Panc1 (cell line): ENCODE measurements around the gene CCDC28A. TPM values are rescaled to one million over a fixed set of nuclear protein-coding genes. Genes with fewer than 3 reads are reported as not detected.

ENCODE experiments used
- ATAC-seq: fragments of 200-7000 bp; cut with Tn5 transposase; 2 replicates; pipeline ENCODE4 v1.9.1; 2020; ENCODE audit warnings: mild to moderate bottlenecking, moderate library complexity
- BruUV-seq: library from RNA; stranded (reverse); fragments of 400-500 nt; replicated peaks from 2 replicates; lab custom pipeline; 2021; lab: Mats Ljungman, UMichigan
- CTCF ChIA-PET: fragments of 300-600 bp; sonication (Branson Sonifier 250); formaldehyde crosslinking; loops from one replicate; lab custom pipeline; 2022; ENCODE audit warnings: antibody characterized with exemption; lab: Charles Lee
- POLR2A ChIA-PET: fragments of 300-600 bp; sonication (Branson Sonifier 250); formaldehyde crosslinking; loops from one replicate; lab custom pipeline; 2022; ENCODE audit warnings: antibody characterized with exemption; lab: Charles Lee
- DNase-seq: peaks from one replicate; pipeline ENCODE4 v3.0.0-alpha.2; 2010; ENCODE audit warnings: low read depth, low spot score
- H3K27ac ChIP-seq: 2 replicates; pipeline ENCODE4 v1.5.1; 2011; ENCODE audit warnings: mild to moderate bottlenecking, low read length, inconsistent platforms
- H3K27me3 ChIP-seq: fragments of 200-500 bp; sonication (Bioruptor generic); 2 replicates; pipeline ENCODE4 v1.6.0; 2014; ENCODE audit warnings: low read length, inconsistent platforms; ENCODE audit not compliant: control insufficient read depth, insufficient read depth
- H3K36me3 ChIP-seq: fragments of 200-500 bp; sonication (Bioruptor generic); 2 replicates; pipeline ENCODE4 v1.5.1; 2014; ENCODE audit warnings: inconsistent platforms, mild to moderate bottlenecking, low read length, moderate library complexity; ENCODE audit not compliant: control insufficient read depth, insufficient read depth
- H3K4me1 ChIP-seq: 2 replicates; pipeline ENCODE4 v1.5.1; 2011; ENCODE audit warnings: inconsistent platforms, mild to moderate bottlenecking, low read length, moderate library complexity; ENCODE audit not compliant: control insufficient read depth, insufficient read depth
- H3K4me3 ChIP-seq, 2 experiments: 2 replicates each; pipeline ENCODE4 v1.5.1; 2011 to 2012; ENCODE audit warnings: low read depth in 2 of 2, low read length in 2 of 2, mild to moderate bottlenecking in 2 of 2, inconsistent platforms in 1 of 2, moderate library complexity in 1 of 2
- H3K9me3 ChIP-seq: fragments of 200-500 bp; sonication (Bioruptor generic); 2 replicates; pipeline ENCODE4 v1.5.1; 2014; ENCODE audit warnings: low read depth, mild to moderate bottlenecking, inconsistent platforms, low read length, moderate library complexity; ENCODE audit not compliant: control insufficient read depth, insufficient read depth
- POLR2AphosphoS5 ChIP-seq: IDR thresholded peaks from 2 replicates; pipeline ENCODE4 v1.6.1; 2012; ENCODE audit warnings: mild to moderate bottlenecking, low read depth, low read length, moderate library complexity
- SIN3A ChIP-seq: IDR thresholded peaks from 2 replicates; pipeline ENCODE4 v1.6.1; 2012; ENCODE audit warnings: low read depth, mild to moderate bottlenecking, low read length, moderate library complexity, borderline replicate concordance; ENCODE audit not compliant: insufficient read depth
- TCF7L2 ChIP-seq: IDR thresholded peaks from 2 replicates; pipeline ENCODE4 v1.6.1; 2011; ENCODE audit warnings: mild to moderate bottlenecking, low read depth, low read length, inconsistent platforms
- in situ Hi-C: cut with HindIII; loops from 2 replicates; pipeline ENCODE4 v1.10.0; 2016; ENCODE audit warnings: low sequenced_read_pairs, low pct_unique_long_range_greater_than_20kb
- intact Hi-C: fragments of 100-400 bp; cut with micrococcal nuclease; formaldehyde crosslinking; loops from one replicate; pipeline ENCODE4 v1.10.0; 2022; ENCODE audit not compliant: unreplicated experiment
- total RNA-seq: library from RNA; stranded (reverse); gene quantifications from one replicate; pipeline ENCODE4 v1.2.1, GENCODE V29; 2021; ENCODE audit not compliant: unreplicated experiment
- TF ChIP-seq, protein P1 (sequence below), 2 experiments: IDR thresholded peaks; 2 replicates each; pipeline ENCODE4 v1.6.1; 2011 to 2012; ENCODE audit warnings: low read depth in 2 of 2, control low read depth in 1 of 2, low read length in 1 of 2, mild to moderate bottlenecking in 1 of 2, moderate library complexity in 1 of 2; ENCODE audit not compliant: insufficient read depth in 1 of 2
- TF ChIP-seq, protein P2 (sequence below): fragments of 450-650 bp; IDR thresholded peaks from 2 replicates; pipeline ENCODE4 v1.5.1; 2017; ENCODE audit warnings: mild to moderate bottlenecking

CCDC28A gene
- total RNA-seq, 1 experiment from 2014 or later = 4.7 TPM

DNA sequence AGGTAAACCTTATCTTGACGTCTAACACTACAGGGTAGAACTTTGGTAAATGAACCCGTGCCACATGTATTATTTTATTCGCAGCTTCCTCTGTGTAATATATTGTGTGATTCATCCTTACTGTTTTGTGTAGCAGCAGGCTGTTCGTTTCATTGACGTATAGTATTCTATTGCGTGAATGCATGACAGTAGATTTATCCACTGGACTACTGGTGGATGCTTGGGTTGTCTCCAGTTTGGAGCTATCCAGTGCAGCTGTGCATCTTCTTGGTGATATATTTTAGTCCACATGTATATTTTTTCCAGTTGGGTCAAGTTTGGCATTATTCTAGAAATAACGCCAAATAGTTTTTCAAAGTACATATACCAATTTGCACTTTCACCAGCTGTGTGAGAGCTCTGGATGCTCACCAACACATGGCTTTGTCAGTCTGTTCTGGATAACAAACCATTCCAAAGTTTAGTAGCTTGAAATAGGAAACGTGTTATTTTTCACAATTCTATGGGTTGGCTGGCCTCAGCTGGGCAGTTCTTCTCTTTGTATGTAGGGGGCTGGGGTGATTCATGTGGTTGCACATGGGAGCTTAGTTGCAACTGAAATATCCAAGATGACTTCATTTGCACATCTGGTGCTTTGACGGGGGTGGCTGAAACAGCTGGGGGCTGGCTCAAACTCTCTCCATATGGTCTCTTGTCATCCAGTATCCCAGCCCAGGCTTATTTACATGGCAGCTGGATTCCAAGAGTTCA, 31.6 kb downstream of the CCDC28A start:
- H3K4me1 ChIP-seq = no peaks in the 10 kb centered on the region
- no peaks in the 10 kb centered on the region for H3K36me3 ChIP-seq
- no peak overlapping the region for H3K4me3 ChIP-seq
- peaks cover 6% of the 10 kb centered on the region; the same call in 1 of the 2 replicates for H3K27me3 ChIP-seq
- CTCF ChIA-PET = interaction anchor here (0.5 kb wide), 1 partner anchor 38 kb away, joined by 3 read pairs; no protein-coding TSS in a partner anchor
- no peaks in the 10 kb centered on the region for H3K9me3 ChIP-seq
- in situ Hi-C loops (no loop called here), intact Hi-C loops (no loop called here)
- TF ChIP-seq POLR2AphosphoS5 (no peak), SIN3A (no peak), TCF7L2 (no peak)
- TF ChIP-seq, protein P1, sequence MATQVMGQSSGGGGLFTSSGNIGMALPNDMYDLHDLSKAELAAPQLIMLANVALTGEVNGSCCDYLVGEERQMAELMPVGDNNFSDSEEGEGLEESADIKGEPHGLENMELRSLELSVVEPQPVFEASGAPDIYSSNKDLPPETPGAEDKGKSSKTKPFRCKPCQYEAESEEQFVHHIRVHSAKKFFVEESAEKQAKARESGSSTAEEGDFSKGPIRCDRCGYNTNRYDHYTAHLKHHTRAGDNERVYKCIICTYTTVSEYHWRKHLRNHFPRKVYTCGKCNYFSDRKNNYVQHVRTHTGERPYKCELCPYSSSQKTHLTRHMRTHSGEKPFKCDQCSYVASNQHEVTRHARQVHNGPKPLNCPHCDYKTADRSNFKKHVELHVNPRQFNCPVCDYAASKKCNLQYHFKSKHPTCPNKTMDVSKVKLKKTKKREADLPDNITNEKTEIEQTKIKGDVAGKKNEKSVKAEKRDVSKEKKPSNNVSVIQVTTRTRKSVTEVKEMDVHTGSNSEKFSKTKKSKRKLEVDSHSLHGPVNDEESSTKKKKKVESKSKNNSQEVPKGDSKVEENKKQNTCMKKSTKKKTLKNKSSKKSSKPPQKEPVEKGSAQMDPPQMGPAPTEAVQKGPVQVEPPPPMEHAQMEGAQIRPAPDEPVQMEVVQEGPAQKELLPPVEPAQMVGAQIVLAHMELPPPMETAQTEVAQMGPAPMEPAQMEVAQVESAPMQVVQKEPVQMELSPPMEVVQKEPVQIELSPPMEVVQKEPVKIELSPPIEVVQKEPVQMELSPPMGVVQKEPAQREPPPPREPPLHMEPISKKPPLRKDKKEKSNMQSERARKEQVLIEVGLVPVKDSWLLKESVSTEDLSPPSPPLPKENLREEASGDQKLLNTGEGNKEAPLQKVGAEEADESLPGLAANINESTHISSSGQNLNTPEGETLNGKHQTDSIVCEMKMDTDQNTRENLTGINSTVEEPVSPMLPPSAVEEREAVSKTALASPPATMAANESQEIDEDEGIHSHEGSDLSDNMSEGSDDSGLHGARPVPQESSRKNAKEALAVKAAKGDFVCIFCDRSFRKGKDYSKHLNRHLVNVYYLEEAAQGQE (IDR thresholded peaks at IDR 0.05; ENCODE audit: insufficient read depth in 1 of 2, low read depth in 2 of 2, low read length in 1 of 2) = no peak
- TF ChIP-seq, protein P2, sequence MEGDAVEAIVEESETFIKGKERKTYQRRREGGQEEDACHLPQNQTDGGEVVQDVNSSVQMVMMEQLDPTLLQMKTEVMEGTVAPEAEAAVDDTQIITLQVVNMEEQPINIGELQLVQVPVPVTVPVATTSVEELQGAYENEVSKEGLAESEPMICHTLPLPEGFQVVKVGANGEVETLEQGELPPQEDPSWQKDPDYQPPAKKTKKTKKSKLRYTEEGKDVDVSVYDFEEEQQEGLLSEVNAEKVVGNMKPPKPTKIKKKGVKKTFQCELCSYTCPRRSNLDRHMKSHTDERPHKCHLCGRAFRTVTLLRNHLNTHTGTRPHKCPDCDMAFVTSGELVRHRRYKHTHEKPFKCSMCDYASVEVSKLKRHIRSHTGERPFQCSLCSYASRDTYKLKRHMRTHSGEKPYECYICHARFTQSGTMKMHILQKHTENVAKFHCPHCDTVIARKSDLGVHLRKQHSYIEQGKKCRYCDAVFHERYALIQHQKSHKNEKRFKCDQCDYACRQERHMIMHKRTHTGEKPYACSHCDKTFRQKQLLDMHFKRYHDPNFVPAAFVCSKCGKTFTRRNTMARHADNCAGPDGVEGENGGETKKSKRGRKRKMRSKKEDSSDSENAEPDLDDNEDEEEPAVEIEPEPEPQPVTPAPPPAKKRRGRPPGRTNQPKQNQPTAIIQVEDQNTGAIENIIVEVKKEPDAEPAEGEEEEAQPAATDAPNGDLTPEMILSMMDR = no peak
- ATAC-seq (no peak), DNase-seq (no peak)
- POLR2A ChIA-PET = no interaction called here
- no peak overlapping the region for H3K27ac ChIP-seq
- no TSS peak for BruUV-seq

DNA sequence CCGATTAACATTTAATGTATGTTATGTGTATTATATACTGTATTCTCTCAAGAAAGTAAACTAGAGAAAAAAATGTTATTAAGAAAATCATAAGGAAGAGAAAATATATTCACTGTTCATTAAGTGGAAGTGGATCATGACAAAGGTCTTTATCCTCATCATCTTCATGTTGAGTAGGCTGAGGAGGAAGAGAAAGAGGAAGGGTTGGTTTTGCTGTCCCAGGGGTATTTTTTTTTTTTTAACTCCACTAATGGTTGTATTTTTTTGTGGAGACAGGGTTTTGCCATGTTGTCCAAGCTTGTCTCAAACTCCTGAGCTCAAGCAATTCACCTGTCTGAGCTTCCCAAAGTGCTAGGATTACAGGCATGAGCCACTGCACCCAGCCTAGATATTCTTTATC, 33.3 kb downstream of the CCDC28A start:
- Histone ChIP-seq H3K4me3 (no peak overlapping the region), H3K27ac (no peak overlapping the region), H3K4me1 (no peaks in the 10 kb centered on the region), H3K9me3 (no peaks in the 10 kb centered on the region), H3K27me3 (peaks cover 6% of the 10 kb centered on the region; the same call in 1 of the 2 replicates), H3K36me3 (no peaks in the 10 kb centered on the region)
- CTCF ChIA-PET = no interaction called here
- intact Hi-C loops = no loop called here
- TF ChIP-seq, protein P1 (IDR thresholded peaks at IDR 0.05; ENCODE audit: insufficient read depth in 1 of 2, low read depth in 2 of 2, low read length in 1 of 2) = no peak
- TF ChIP-seq, protein P2 = no peak
- TF ChIP-seq TCF7L2 = no peak
- no peak for TF ChIP-seq SIN3A
- no peak for TF ChIP-seq POLR2AphosphoS5
- BruUV-seq = no TSS peak
- DNase-seq = no peak
- no peak for ATAC-seq
- POLR2A ChIA-PET = no interaction called here
- in situ Hi-C loops = no loop called here
